GM12878 (cell line): ENCODE measurements around the gene CIDEA. TPM values are rescaled to one million over a fixed set of nuclear protein-coding genes. Genes with fewer than 3 reads are reported as not detected.

Source experiments
- ATAC-seq: fragments of 200-7000 bp; cut with Tn5 transposase; 3 replicates; pipeline ENCODE4 v1.9.1; 2020; ENCODE audit warnings: mild to moderate bottlenecking, moderate library complexity
- BruUV-seq: library from RNA; stranded (reverse); fragments of 400-500 nt; replicated peaks from 2 replicates; lab custom pipeline; 2021; lab: Mats Ljungman, UMichigan
- CTCF ChIA-PET: fragments of 300-600 bp; sonication (Branson Sonifier 250); formaldehyde crosslinking; extraction: SDS; loops from one replicate; lab custom pipeline; 2021; ENCODE audit warnings: inconsistent platforms; lab: Yijun Ruan, JAX
- POLR2A ChIA-PET: fragments of 350-600 bp; formaldehyde crosslinking; extraction: SDS; loops from one replicate; lab custom pipeline; 2021; ENCODE audit warnings: inconsistent platforms; lab: Charles Lee
- RAD21 ChIA-PET: fragments of 300-600 bp; sonication (Branson Sonifier 250); formaldehyde crosslinking; loops from one replicate; lab custom pipeline; 2023; ENCODE audit warnings: antibody characterized with exemption; ENCODE audit not compliant: unreplicated experiment; lab: Charles Lee
- SMC1A ChIA-PET: fragments of 300-600 bp; sonication (Branson Sonifier 250); formaldehyde crosslinking; loops from one replicate; lab custom pipeline; 2023; ENCODE audit not compliant: unreplicated experiment, uncharacterized antibody; lab: Charles Lee
- DNase-seq: peaks from one replicate; pipeline ENCODE4 v3.0.0-alpha.2; 2011; ENCODE audit warnings: low read depth, low spot score
- FAIRE-seq: peaks from 3 replicates; lab custom pipeline; 2011; peaks lifted over from hg19 to GRCh38; lab: Jason Lieb, UNC
- H2AFZ ChIP-seq: 2 replicates; pipeline ENCODE4 v1.6.0; 2011; ENCODE audit warnings: low read depth, low read length, control low read depth; ENCODE audit not compliant: control insufficient read depth
- H3K27ac ChIP-seq: 2 replicates; pipeline ENCODE4 v1.5.1; 2011; ENCODE audit warnings: control low read depth; ENCODE audit not compliant: control insufficient read depth, insufficient read depth
- H3K27me3 ChIP-seq, 2 experiments: replicated peaks in 1 of 2; 2 replicates each; pipeline versions ENCODE4 v1.6.0 to v1.6.1; 2011; ENCODE audit warnings: low read length in 1 of 2; ENCODE audit not compliant: control insufficient read depth in 2 of 2, insufficient read depth in 2 of 2
- H3K36me3 ChIP-seq, 2 experiments: 2 replicates each; pipeline ENCODE4 v1.5.1; 2011; ENCODE audit warnings: low read length in 1 of 2; ENCODE audit not compliant: control insufficient read depth in 2 of 2, insufficient read depth in 2 of 2
- H3K4me1 ChIP-seq: 2 replicates; pipeline ENCODE4 v1.6.1; 2011; ENCODE audit warnings: mild to moderate bottlenecking, low read length, moderate library complexity, mixed read lengths; ENCODE audit not compliant: control insufficient read depth, insufficient read depth
- H3K4me2 ChIP-seq: 2 replicates; pipeline ENCODE4 v1.6.0; 2011; ENCODE audit warnings: control low read depth; ENCODE audit not compliant: control insufficient read depth, insufficient read depth
- H3K4me3 ChIP-seq: fragments of 200-600 bp; sonication (generic); 2 replicates; pipeline ENCODE4 v1.5.1; 2016
- H3K79me2 ChIP-seq: 2 replicates; pipeline ENCODE4 v1.6.0; 2011; ENCODE audit warnings: low read length; ENCODE audit not compliant: control insufficient read depth, insufficient read depth
- H3K9ac ChIP-seq: 2 replicates; pipeline ENCODE4 v1.8.0; 2011; ENCODE audit warnings: low read length, control low read depth, mixed read lengths; ENCODE audit not compliant: control insufficient read depth, insufficient read depth
- H3K9me3 ChIP-seq: replicated peaks from 3 replicates; pipeline ENCODE4 v1.5.1; 2011; ENCODE audit warnings: mild to moderate bottlenecking, low read length; ENCODE audit not compliant: control insufficient read depth, insufficient read depth
- H4K20me1 ChIP-seq: 2 replicates; pipeline ENCODE4 v1.6.0; 2011; ENCODE audit not compliant: control insufficient read depth, insufficient read depth
- BHLHE40 ChIP-seq, 2 experiments: fragments of 450-650 bp in 1 of 2; IDR thresholded peaks; 2 replicates each; pipeline ENCODE4 v1.6.1; 2011 to 2017; ENCODE audit warnings: low read depth in 2 of 2, borderline replicate concordance in 1 of 2, improper control_type of control experiment in 1 of 2, low read length in 1 of 2, mild to moderate bottlenecking in 1 of 2
- IKZF1 ChIP-seq: fragments of 450-650 bp; conservative IDR thresholded peaks from 2 replicates; pipeline ENCODE4 v1.6.1; 2017; ENCODE audit warnings: antibody characterized with exemption, mild to moderate bottlenecking
- KDM1A ChIP-seq: fragments of 200-600 bp; sonication (generic); IDR thresholded peaks from 2 replicates; pipeline ENCODE4 v1.6.1; 2016; ENCODE audit warnings: borderline replicate concordance
- MEF2A ChIP-seq: IDR thresholded peaks from 2 replicates; pipeline ENCODE4 v1.6.1; 2011; ENCODE audit warnings: low read depth, mild to moderate bottlenecking, low read length, moderate library complexity; ENCODE audit not compliant: insufficient read depth
- MTA3 ChIP-seq: IDR thresholded peaks from 2 replicates; pipeline ENCODE4 v1.6.1; 2012; ENCODE audit warnings: low read length, inconsistent platforms, borderline replicate concordance
- RCOR1 ChIP-seq: conservative IDR thresholded peaks from 2 replicates; pipeline ENCODE4 v1.6.1; 2012; ENCODE audit warnings: low read depth, low read length, improper control_type of control experiment
- WGBS: methylation state at CpG from one replicate; pipeline ENCODE4 v1.1.6; 2016; ENCODE audit warnings: low lambda C conversion rate; ENCODE audit not compliant: insufficient replicate concordance, insufficient coverage; ENCODE audit errors: missing lambda C conversion rate; 5-methylcytosine and 5-hydroxymethylcytosine counted together
- in situ Hi-C: fragments of 300-500 bp; cut with MboI; formaldehyde crosslinking; loops from 9 replicates; pipeline ENCODE4 v1.14.3; 2018; ENCODE audit warnings: mixed read lengths
- intact Hi-C: fragments of 100-400 bp; cut with micrococcal nuclease; formaldehyde crosslinking; loops from one replicate; pipeline ENCODE4 v1.14.2; 2022; ENCODE audit not compliant: unreplicated experiment
- polyA plus RNA-seq, 11 experiments: library from polyadenylated mRNA; depleted of rRNA in 4 of 11; unstranded in 6 of 11; stranded (reverse) in 5 of 11; fragments of >200 nt; fragmentation: Nextera tagmentation in 4 of 11; fragmentation: Illumina TruSeq in 1 of 11; extraction: Ambion mirVana in 4 of 11; extraction: Trizol in 1 of 11; gene quantifications; 1 replicate in 1 of 11; 2 replicates in 10 of 11; pipeline versions ENCODE4 v1.2.1 to v1.2.3, GENCODE V29; 2011 to 2016; ENCODE audit warnings: inconsistent platforms in 2 of 11, missing spikeins in 2 of 11, low read depth in 1 of 11
- total RNA-seq, 4 experiments: library from RNA; depleted of rRNA in 3 of 4; stranded (reverse); fragments of >200 nt in 3 of 4; fragmentation: Illumina TruSeq in 1 of 4; extraction: Trizol in 1 of 4; gene quantifications; 2 replicates each; pipeline versions ENCODE4 v1.2.1 to v1.2.3, GENCODE V29; 2013 to 2021

The CIDEA gene
- total and polyA plus RNA-seq, 10 of the 15 experiments (the other 5 are each of a cell fraction or from before 2014, with no cell fraction given): not detected

DNA sequence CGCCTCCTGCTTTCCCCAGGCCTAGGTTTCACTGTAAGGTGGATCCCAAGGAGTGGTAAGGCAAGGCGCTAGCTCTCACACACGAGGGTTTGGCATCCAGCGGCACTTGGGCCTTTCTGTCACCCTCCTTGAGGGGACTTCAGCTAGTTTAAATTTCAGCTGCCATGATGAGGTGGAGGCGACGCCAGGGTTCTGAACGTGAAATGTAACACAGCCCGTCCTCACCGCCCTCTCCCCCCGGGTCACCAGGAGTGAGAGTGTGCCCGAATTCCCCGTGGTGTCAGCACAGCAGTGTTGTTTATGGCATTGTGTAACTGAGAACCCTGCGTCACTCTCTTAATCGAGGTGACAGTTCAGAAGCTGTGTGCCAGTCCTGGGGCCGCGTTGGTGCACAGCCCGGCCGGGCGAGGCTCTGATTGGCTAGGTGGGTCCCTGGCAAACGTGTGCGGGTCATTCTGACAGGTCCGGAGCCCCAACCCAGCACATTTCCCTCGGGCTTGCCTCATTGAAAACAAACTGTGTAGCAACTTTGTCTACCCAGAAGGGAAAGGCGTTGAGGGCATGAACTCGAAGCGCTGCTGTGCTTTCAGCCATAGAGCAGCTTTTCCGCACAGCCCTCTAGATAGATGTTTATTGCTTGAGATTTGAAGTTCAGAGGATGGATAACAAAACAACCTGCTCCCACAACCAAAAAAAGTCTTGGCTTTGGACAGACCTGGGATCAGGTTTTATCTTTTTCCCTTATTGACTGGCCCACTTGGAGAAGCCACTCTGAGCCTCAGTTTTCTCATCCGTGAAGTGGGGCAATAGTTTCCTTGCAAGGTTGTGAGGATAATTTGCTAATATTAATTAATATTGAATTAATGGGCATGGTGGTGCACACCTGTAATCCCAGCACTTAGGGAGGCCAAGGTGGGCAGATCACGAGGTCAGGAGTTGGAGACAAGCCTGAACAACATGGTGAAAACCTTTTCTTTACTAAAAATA lies 4.9 kb downstream of the CIDEA start:
- no peak overlapping the region for H3K4me3 ChIP-seq
- H2AFZ ChIP-seq: no peak overlapping the region
- no TSS peak for BruUV-seq
- H3K27me3 ChIP-seq: peaks cover 0 to 7% of the 10 kb centered on the region in 2 experiments; a peak in 3 of 4 replicates
- H3K27ac ChIP-seq: no peak overlapping the region
- no peak overlapping the region for H3K9ac ChIP-seq
- RAD21 ChIA-PET: no interaction called here
- POLR2A ChIA-PET: no interaction called here
- ATAC-seq (no peak), DNase-seq (no peak), FAIRE-seq (no peak)
- no peaks in the 10 kb centered on the region for H3K4me1 ChIP-seq
- SMC1A ChIA-PET: no interaction called here
- intact Hi-C loops (no loop called here), in situ Hi-C loops (no loop called here)
- no peaks in the 10 kb centered on the region for H3K36me3 ChIP-seq
- H3K9me3 ChIP-seq: no peaks in the 10 kb centered on the region
- no peak overlapping the region for H3K4me2 ChIP-seq
- no peaks in the 10 kb centered on the region for H3K79me2 ChIP-seq
- CTCF ChIA-PET: interaction anchor here (2.9 kb wide), 1 partner anchor 13 kb away, joined by 12 read pairs; no protein-coding TSS in a partner anchor
- 54% methylated on average over 29 of the region's 29 CpGs for WGBS
- TF ChIP-seq IKZF1 (no peak), RCOR1 (no peak), MEF2A (no peak), MTA3 (no peak), BHLHE40 (IDR thresholded peaks at IDR 0.05; ENCODE audit: borderline replicate concordance in 1 of 2, low read depth in 2 of 2, low read length in 1 of 2) (no peak), KDM1A (no peak)
- no peaks in the 10 kb centered on the region for H4K20me1 ChIP-seq
